Naive B cell (primary cell): ENCODE data around the gene NFYA. TPM values are rescaled to one million over a fixed set of nuclear protein-coding genes. Genes with fewer than 3 reads are reported as not detected.

ENCODE experiments used
- ATAC-seq, 2 donors: fragments of 150-1000 bp; cut with Tn5 transposase; 2 replicates each; pipeline ENCODE4 v1.10.0; 2021; ENCODE audit warnings: low read depth in 2 of 2, mild to moderate bottlenecking in 2 of 2, moderate library complexity in 2 of 2
- DNase-seq: peaks from one replicate; pipeline ENCODE4 v3.0.0; 2022
- H3K27ac Mint-ChIP-seq, 6 donors: one replicate each; pipeline ENCODE4 v1.8.0; 2020 to 2022; ENCODE audit warnings: mild to moderate bottlenecking in 6 of 6, mixed read lengths in 6 of 6, moderate library complexity in 5 of 6, inconsistent platforms in 2 of 6
- H3K27me3 Mint-ChIP-seq, 3 donors: one replicate each; pipeline ENCODE4 v1.8.0; 2021 to 2022; ENCODE audit warnings: mixed read lengths in 3 of 3, mild to moderate bottlenecking in 1 of 3
- H3K36me3 Mint-ChIP-seq, 2 donors: one replicate each; pipeline ENCODE4 v1.8.0; 2020 to 2022; ENCODE audit warnings: mixed read lengths in 2 of 2, inconsistent platforms in 1 of 2, mild to moderate bottlenecking in 1 of 2
- H3K4me1 Mint-ChIP-seq, 3 donors: one replicate each; pipeline ENCODE4 v1.8.0; 2020 to 2022; ENCODE audit warnings: mixed read lengths in 3 of 3, inconsistent platforms in 1 of 3, mild to moderate bottlenecking in 1 of 3, moderate library complexity in 1 of 3
- H3K4me3 Mint-ChIP-seq, 8 donors: one replicate each; pipeline ENCODE4 v1.8.0; 2020 to 2022; ENCODE audit warnings: mild to moderate bottlenecking in 8 of 8, mixed read lengths in 8 of 8, moderate library complexity in 8 of 8, inconsistent platforms in 2 of 8
- H3K9me3 Mint-ChIP-seq, 7 donors: one replicate each; pipeline ENCODE4 v1.8.0; 2020 to 2022; ENCODE audit warnings: mixed read lengths in 7 of 7, mild to moderate bottlenecking in 5 of 7, inconsistent platforms in 2 of 7, moderate library complexity in 1 of 7
- polyA plus RNA-seq, 6 donors: library from polyadenylated mRNA; unstranded; fragments of 300-500 nt; fragmentation: Illumina TruSeq; gene quantifications; one replicate each; pipeline ENCODE4 v1.2.3, GENCODE V29; 2021; ENCODE audit warnings: low read depth in 6 of 6

NFYA gene
- polyA plus RNA-seq, 6 donors from 2014 or later = 23.0 to 47.1 (median 28.9) TPM

GRCh38 chr6:41120058-41120457 is 47.3 kb downstream of the NFYA start:
- DNase-seq = no peak
- Mint-ChIP-seq H3K36me3 (peaks cover 0 to 16% of the 10 kb centered on the region in 2 donors), H3K4me3 (no peak overlapping the region), H3K27ac (peak overlapping the region in 1 of 6 donors; percentile 70), H3K27me3 (no peaks in the 10 kb centered on the region), H3K9me3 (no peaks in the 10 kb centered on the region), H3K4me1 (no peaks in the 10 kb centered on the region)
- no peak for ATAC-seq

GRCh38 chr6:41122373-41122772 is 49.6 kb downstream of the NFYA start:
- Mint-ChIP-seq H3K4me1 (no peaks in the 10 kb centered on the region), H3K9me3 (no peaks in the 10 kb centered on the region), H3K36me3 (peaks cover 3 to 12% of the 10 kb centered on the region in 2 donors), H3K4me3 (no peak overlapping the region), H3K27me3 (no peaks in the 10 kb centered on the region), H3K27ac (no peak overlapping the region)
- ATAC-seq (no peak), DNase-seq (no peak)

GRCh38 chr6:41122918-41123317 is 50.1 kb downstream of the NFYA start:
- ATAC-seq (no peak), DNase-seq (no peak)
- H3K27me3 Mint-ChIP-seq = no peaks in the 10 kb centered on the region
- H3K4me3 Mint-ChIP-seq = no peak overlapping the region
- no peaks in the 10 kb centered on the region for H3K4me1 Mint-ChIP-seq
- no peak overlapping the region for H3K27ac Mint-ChIP-seq
- H3K36me3 Mint-ChIP-seq = peaks cover 6 to 15% of the 10 kb centered on the region in 2 donors
- no peaks in the 10 kb centered on the region for H3K9me3 Mint-ChIP-seq

- H3K27ac Mint-ChIP-seq = peak overlapping the region in 1 of 6 donors; percentile 1
- H3K27me3 Mint-ChIP-seq = no peaks in the 10 kb centered on the region
- H3K9me3 Mint-ChIP-seq = peaks cover 0 to 2% (median 0%) of the 10 kb centered on the region in 7 donors
- H3K4me3 Mint-ChIP-seq = no peak overlapping the region
- ATAC-seq = no peak
- no peaks in the 10 kb centered on the region for H3K4me1 Mint-ChIP-seq
- DNase-seq = no peak
- H3K36me3 Mint-ChIP-seq = peaks cover 6 to 15% of the 10 kb centered on the region in 2 donors
These were observed 52.5 kb downstream of the NFYA start for GRCh38 chr6:41125282-41125681.

GRCh38 chr6:41132254-41132653 is 59.5 kb downstream of the NFYA start:
- H3K36me3 Mint-ChIP-seq = peaks cover 25 to 32% of the 10 kb centered on the region in 2 donors
- H3K4me3 Mint-ChIP-seq = no peak overlapping the region
- no peaks in the 10 kb centered on the region for H3K4me1 Mint-ChIP-seq
- no peak overlapping the region for H3K27ac Mint-ChIP-seq
- H3K9me3 Mint-ChIP-seq = peaks cover 0 to 3% (median 0%) of the 10 kb centered on the region in 7 donors
- ATAC-seq (no peak), DNase-seq (no peak)
- H3K27me3 Mint-ChIP-seq = no peaks in the 10 kb centered on the region

- no peak overlapping the region for H3K4me3 Mint-ChIP-seq
These were observed 62.5 kb downstream of the NFYA start for GRCh38 chr6:41135062-41135832.

GRCh38 chr6:41136911-41137310 is 64.1 kb downstream of the NFYA start:
- Mint-ChIP-seq H3K4me3 (no peak overlapping the region), H3K27me3 (no peaks in the 10 kb centered on the region), H3K27ac (no peak overlapping the region), H3K9me3 (no peaks in the 10 kb centered on the region), H3K4me1 (no peaks in the 10 kb centered on the region), H3K36me3 (peaks cover 21 to 39% of the 10 kb centered on the region in 2 donors)
- DNase-seq (no peak), ATAC-seq (no peak)

More at GRCh38 chr6:41135062-41135832, 62.5 kb downstream of the NFYA start:
- peaks cover 0 to 3% (median 0%) of the 10 kb centered on the region in 7 donors for H3K9me3 Mint-ChIP-seq
- H3K4me1 Mint-ChIP-seq = no peaks in the 10 kb centered on the region
- no peak for DNase-seq
- no peak for ATAC-seq
- H3K36me3 Mint-ChIP-seq = peaks cover 21 to 34% of the 10 kb centered on the region in 2 donors
- no peak overlapping the region for H3K27ac Mint-ChIP-seq
- H3K27me3 Mint-ChIP-seq = no peaks in the 10 kb centered on the region

GRCh38 chr6:41147917-41148316 is 75.1 kb downstream of the NFYA start:
- ATAC-seq = no peak
- Mint-ChIP-seq H3K4me1 (peaks cover 0 to 2% (median 0%) of the 10 kb centered on the region in 3 donors), H3K27me3 (no peaks in the 10 kb centered on the region), H3K27ac (peak overlapping the region in 1 of 6 donors; percentile 15), H3K4me3 (no peak overlapping the region), H3K36me3 (peaks cover 27 to 40% of the 10 kb centered on the region in 2 donors), H3K9me3 (no peaks in the 10 kb centered on the region)
- DNase-seq = no peak

Other genes with a start within 250 kb of the NFYA start
- gene UNC5CL, start 33.8 kb upstream of the NFYA start, polyA plus RNA-seq = under 1 TPM in 4 of 6 donors, not detected in 2; 0.47 to 0.58 (median 0.49) TPM
- gene TSPO2, start 30.5 kb upstream of the NFYA start, polyA plus RNA-seq = not detected
- 1 to 10 TPM in 1 of 6 donors, under 1 TPM in 4, not detected in 1; 0.64 to 1.0 (median 0.85) TPM for gene APOBEC2, start 19.8 kb upstream of the NFYA start, polyA plus RNA-seq
- gene OARD1, start 618 bp upstream of the NFYA start, polyA plus RNA-seq = 10 to 100 TPM; 45.8 to 70.6 (median 62.6) TPM
- gene TREML1, start 81.4 kb downstream of the NFYA start, polyA plus RNA-seq = 1 to 10 TPM in 5 of 6 donors, not detected in 1; 1.6 to 7.5 (median 5.4) TPM
- gene TREM2, start 90.1 kb downstream of the NFYA start, polyA plus RNA-seq = under 1 TPM in 2 of 6 donors, not detected in 4; 0.38 to 0.57 TPM
- 100 to 1,000 TPM in 1 of 6 donors, 10 to 100 TPM in 4, 1 to 10 TPM in 1; 9.1 to 124 (median 44.8) TPM for gene TREML2, start 128.2 kb downstream of the NFYA start, polyA plus RNA-seq
- gene TREML4, start 155.4 kb downstream of the NFYA start, polyA plus RNA-seq = 10 to 100 TPM in 1 of 6 donors, not detected in 5; 25.7 TPM
- 1 to 10 TPM in 5 of 6 donors, not detected in 1; 2.2 to 5.6 (median 2.6) TPM for gene TREM1, start 213.7 kb downstream of the NFYA start, polyA plus RNA-seq